K562 treated with DMSO at 1 percent for 4 hours (cell line): ENCODE results near the gene CPSF4. TPM values are rescaled to one million over a fixed set of nuclear protein-coding genes. Genes with fewer than 3 reads are reported as not detected.

Experiments used
- total RNA-seq: library from RNA; unstranded; fragments of 300-600 nt; gene quantifications from 2 replicates; pipeline ENCODE4 v1.2.3, GENCODE V29; 2022; ENCODE audit not compliant: insufficient read depth

The CPSF4 gene
- 65.7 and 79.4 TPM in 2 replicates for total RNA-seq

GRCh38 chr7:99438573-99439480, at the start of gene CPSF4, which contains the start of gene PTCD1:
Gene CPSF4, plus strand, starts transcription at chr7:99438943. Its CDS starts 140 bp downstream, at chr7:99439083.
Gene PTCD1, minus strand, starts transcription at chr7:99438798. Its CDS starts 3,556 bp downstream, at chr7:99435242.

GRCh38 chr7:99408379-99409191, 30.2 kb upstream of the CPSF4 start, which contains the start of the genes BUD31 and PDAP1:
Gene BUD31, plus strand, starts transcription at chr7:99408969. Its CDS starts 2,124 bp downstream, at chr7:99411093.
Gene PDAP1, minus strand, starts transcription at chr7:99408597. Its CDS starts 49 bp downstream, at chr7:99408548.

GRCh38 chr7:99472561-99473314, 34.0 kb downstream of the CPSF4 start, which contains the start of gene ZNF789:
Gene ZNF789, plus strand, starts transcription at chr7:99472890. Its CDS starts 3,567 bp downstream, at chr7:99476457.

GRCh38 chr7:99499721-99500636, 61.2 kb downstream of the CPSF4 start, which contains the start of gene ZNF394:
Gene ZNF394, minus strand, starts transcription at chr7:99500281. Its CDS starts 188 bp downstream, at chr7:99500093.

GRCh38 chr7:99504603-99505323, 66.0 kb downstream of the CPSF4 start, which contains the start of gene ZKSCAN5:
Gene ZKSCAN5, plus strand, starts transcription at chr7:99504662. Its CDS starts 1,383 bp downstream, at chr7:99506045.

Other genes starting within 250 kb of the CPSF4 start
- not detected in 2 replicates for gene KPNA7, start 230.8 kb upstream of the CPSF4 start, total RNA-seq
- gene MYH16, start 166.1 kb upstream of the CPSF4 start, total RNA-seq: not detected in 2 replicates
- gene ARPC1A, start 113.0 kb upstream of the CPSF4 start, total RNA-seq: 111 and 120 TPM in 2 replicates
- gene ARPC1B, start 64.2 kb upstream of the CPSF4 start, total RNA-seq: 694 and 695 TPM in 2 replicates
- gene PDAP1, start 30.3 kb upstream of the CPSF4 start, total RNA-seq: 150 and 157 TPM in 2 replicates
- 247 and 258 TPM in 2 replicates for gene BUD31, start 30.0 kb upstream of the CPSF4 start, total RNA-seq
- gene PTCD1, start 145 bp upstream of the CPSF4 start, total RNA-seq: 11.9 TPM in 2 replicates
- gene ATP5MF, start 27.2 kb downstream of the CPSF4 start, total RNA-seq: 1,122 and 1,257 TPM in 2 replicates
- gene ZNF789, start 33.9 kb downstream of the CPSF4 start, total RNA-seq: 11.5 and 14.3 TPM in 2 replicates
- gene ZNF394, start 61.3 kb downstream of the CPSF4 start, total RNA-seq: 24.1 and 26.5 TPM in 2 replicates
- gene ZKSCAN5, start 65.7 kb downstream of the CPSF4 start, total RNA-seq: 13.7 and 14.3 TPM in 2 replicates
- 5.7 and 5.8 TPM in 2 replicates for gene FAM200A, start 113.2 kb downstream of the CPSF4 start, total RNA-seq
- gene ZNF655, start 119.7 kb downstream of the CPSF4 start, total RNA-seq: 56.3 and 64.4 TPM in 2 replicates
- gene TMEM225B, start 159.3 kb downstream of the CPSF4 start, total RNA-seq: not detected in 2 replicates
- gene ZSCAN25, start 178.0 kb downstream of the CPSF4 start, total RNA-seq: 8.7 and 9.4 TPM in 2 replicates
- 2.3 and 4.0 TPM in 2 replicates for gene CYP3A5, start 241.1 kb downstream of the CPSF4 start, total RNA-seq